Spleen (tissue), 11 donors: Measurements from ENCODE around the gene MC1R. TPM values are rescaled to one million over a fixed set of nuclear protein-coding genes. Genes with fewer than 3 reads are reported as not detected.

ENCODE experiments used
- DNase-seq: peaks from one replicate; pipeline ENCODE4 v3.0.0-alpha.2; 2020
- H3K27ac ChIP-seq, 8 donors: fragments of 200-600 bp; sonication (generic) in 7 of 8; 1 replicate in 4 of 8; 2 replicates in 4 of 8; pipeline versions ENCODE4 v1.5.0 to v1.8.0; 2016 to 2021; ENCODE audit warnings: inconsistent platforms in 4 of 8, mild to moderate bottlenecking in 4 of 8, moderate library complexity in 1 of 8
- H3K27me3 ChIP-seq, 7 donors: fragments of 200-600 bp; sonication (generic) in 6 of 7; replicated peaks in 1 of 7; 1 replicate in 4 of 7; 2 replicates in 3 of 7; pipeline versions ENCODE4 v1.5.0 to v1.8.0; 2016 to 2021; ENCODE audit warnings: inconsistent platforms in 3 of 7, mild to moderate bottlenecking in 1 of 7
- H3K36me3 ChIP-seq, 6 donors: fragments of 200-600 bp; sonication (generic) in 5 of 6; 1 replicate in 4 of 6; 2 replicates in 2 of 6; pipeline versions ENCODE4 v1.5.0 to v1.8.0; 2016 to 2021; ENCODE audit warnings: inconsistent platforms in 2 of 6
- H3K4me1 ChIP-seq, 6 donors: fragments of 200-600 bp; sonication (generic) in 5 of 6; 1 replicate in 3 of 6; 2 replicates in 3 of 6; pipeline versions ENCODE4 v1.5.0 to v1.8.0; 2016 to 2021; ENCODE audit warnings: inconsistent platforms in 3 of 6
- H3K4me3 ChIP-seq, 8 donors: fragments of 200-600 bp; sonication (generic) in 7 of 8; 1 replicate in 4 of 8; 2 replicates in 4 of 8; pipeline versions ENCODE4 v1.5.0 to v1.8.0; 2016 to 2021; ENCODE audit warnings: inconsistent platforms in 4 of 8, mild to moderate bottlenecking in 4 of 8, moderate library complexity in 2 of 8
- H3K9me3 ChIP-seq, 8 donors: fragments of 200-600 bp; sonication (generic) in 7 of 8; 1 replicate in 4 of 8; 2 replicates in 4 of 8; pipeline versions ENCODE4 v1.5.0 to v1.8.0; 2016 to 2021; ENCODE audit warnings: inconsistent platforms in 4 of 8
- POLR2A ChIP-seq, 3 donors: fragments of 450-650 bp; IDR thresholded peaks; one replicate each; pipeline ENCODE4 v1.5.1; 2017; ENCODE audit warnings: antibody characterized with exemption in 3 of 3, mild to moderate bottlenecking in 1 of 3
- POLR2AphosphoS5 ChIP-seq, 3 donors: sonication (generic); formaldehyde crosslinking; IDR thresholded peaks; one replicate each; pipeline ENCODE4 v1.5.1; 2017; ENCODE audit warnings: antibody characterized with exemption in 3 of 3
- WGBS, 5 donors: extraction: QIAGEN DNeasy Blood & Tissue Kit in 3 of 5; methylation state at CpG; one replicate each; pipeline versions ENCODE4 v1.1.5 to v1.1.7; 2013 to 2018; 5-methylcytosine and 5-hydroxymethylcytosine counted together
- intact Hi-C: fragments of 100-400 bp; cut with DNase I; formaldehyde crosslinking; loops from one replicate; pipeline ENCODE4 v1.15.0; 2023; ENCODE audit warnings: low total_unique reads
- polyA plus RNA-seq, 3 donors: library from polyadenylated mRNA; stranded (reverse); fragments of 200-250 nt; gene quantifications; one replicate each; pipeline ENCODE4 v1.2.1, GENCODE V29; 2013
- total RNA-seq, 7 donors: library from RNA; depleted of rRNA in 3 of 7; stranded (reverse); fragments of >200 nt in 3 of 7; fragmentation: NEBNext Ultra II Directional in 4 of 7; extraction: Animal tissue kit (Norgen Biotek cat#: 25700) in 4 of 7; gene quantifications; one replicate each; pipeline versions ENCODE4 v1.1.0 to v1.2.1, GENCODE V29; 2016 to 2021
- TF ChIP-seq, protein P1 (sequence below), 11 experiments: fragments of 200-600 bp in 7 of 11; fragments of 450-650 bp in 4 of 11; sonication (generic) in 4 of 11; IDR thresholded peaks in 8 of 11; conservative IDR thresholded peaks in 3 of 11; 1 replicate in 7 of 11; 2 replicates in 4 of 11; pipeline versions ENCODE4 v1.4.0 to v1.8.0; 2016 to 2021; ENCODE audit warnings: antibody characterized with exemption in 11 of 11, inconsistent platforms in 4 of 11, mild to moderate bottlenecking in 1 of 11
- donor health status: healthy with polysubstance abuse.
- donor health status: DM: no; HTN: no; CAD: no; lungs with moderate emphysema.
- donor health status: DM: no; HTN: no; CAD: no.
- donor health status: Bipolar disorder and iron deficiency.
- donor health status: healthy.
- donor health status: DM: no; HTN: no; CAD: no.
- donor health status: DM: yes; HTN: yes; CAD: no.

Gene MC1R
- total and polyA plus RNA-seq, 10 donors, result 2.4 to 12.5 (median 4.5) TPM

- intact Hi-C loops, result no loop called here
- Histone ChIP-seq H3K27ac (peak overlapping the region in 2 of 8 donors; percentile 20 to 36), H3K9me3 (no peaks in the 10 kb centered on the region), H3K4me3 (no peak overlapping the region), H3K27me3 (no peaks in the 10 kb centered on the region), H3K36me3 (peaks cover 0 to 79% (median 42%) of the 10 kb centered on the region in 6 donors), H3K4me1 (peaks cover 0 to 11% (median 9%) of the 10 kb centered on the region in 6 donors)
- no peak for DNase-seq
- 92 to 97% (median 93%) methylated on average over 20 to 27 of the region's 27 CpGs for WGBS, 5 donors
- TF ChIP-seq POLR2AphosphoS5 (IDR thresholded peaks at IDR 0.05) (no peak), POLR2A (IDR thresholded peaks at IDR 0.05) (no peak)
- TF ChIP-seq, protein P1, sequence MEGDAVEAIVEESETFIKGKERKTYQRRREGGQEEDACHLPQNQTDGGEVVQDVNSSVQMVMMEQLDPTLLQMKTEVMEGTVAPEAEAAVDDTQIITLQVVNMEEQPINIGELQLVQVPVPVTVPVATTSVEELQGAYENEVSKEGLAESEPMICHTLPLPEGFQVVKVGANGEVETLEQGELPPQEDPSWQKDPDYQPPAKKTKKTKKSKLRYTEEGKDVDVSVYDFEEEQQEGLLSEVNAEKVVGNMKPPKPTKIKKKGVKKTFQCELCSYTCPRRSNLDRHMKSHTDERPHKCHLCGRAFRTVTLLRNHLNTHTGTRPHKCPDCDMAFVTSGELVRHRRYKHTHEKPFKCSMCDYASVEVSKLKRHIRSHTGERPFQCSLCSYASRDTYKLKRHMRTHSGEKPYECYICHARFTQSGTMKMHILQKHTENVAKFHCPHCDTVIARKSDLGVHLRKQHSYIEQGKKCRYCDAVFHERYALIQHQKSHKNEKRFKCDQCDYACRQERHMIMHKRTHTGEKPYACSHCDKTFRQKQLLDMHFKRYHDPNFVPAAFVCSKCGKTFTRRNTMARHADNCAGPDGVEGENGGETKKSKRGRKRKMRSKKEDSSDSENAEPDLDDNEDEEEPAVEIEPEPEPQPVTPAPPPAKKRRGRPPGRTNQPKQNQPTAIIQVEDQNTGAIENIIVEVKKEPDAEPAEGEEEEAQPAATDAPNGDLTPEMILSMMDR (IDR thresholded peaks at IDR 0.05 in 8 of 11, conservative IDR thresholded peaks at IDR 0.05 in 3 of 11), result no peak
Observed at GRCh38 chr16:89910717-89911354, 7.8 kb upstream of the MC1R start.

GRCh38 chr16:89911375-89911774 lies 7.3 kb upstream of the MC1R start:
- Histone ChIP-seq H3K9me3 (no peaks in the 10 kb centered on the region), H3K27ac (no peak overlapping the region), H3K27me3 (no peaks in the 10 kb centered on the region), H3K4me1 (peaks cover 0 to 11% (median 9%) of the 10 kb centered on the region in 6 donors), H3K36me3 (peaks cover 0 to 74% (median 37%) of the 10 kb centered on the region in 6 donors), H3K4me3 (no peak overlapping the region)
- no peak for DNase-seq
- 89 to 96% (median 91%) methylated on average over 11 to 14 of the region's 14 CpGs for WGBS, 5 donors
- peak in 2 of 3 donors; percentile 41 to 74 for TF ChIP-seq POLR2AphosphoS5 (IDR thresholded peaks at IDR 0.05)
- TF ChIP-seq, protein P1 (IDR thresholded peaks at IDR 0.05 in 8 of 11, conservative IDR thresholded peaks at IDR 0.05 in 3 of 11), result no peak
- intact Hi-C loops, result no loop called here

DNA sequence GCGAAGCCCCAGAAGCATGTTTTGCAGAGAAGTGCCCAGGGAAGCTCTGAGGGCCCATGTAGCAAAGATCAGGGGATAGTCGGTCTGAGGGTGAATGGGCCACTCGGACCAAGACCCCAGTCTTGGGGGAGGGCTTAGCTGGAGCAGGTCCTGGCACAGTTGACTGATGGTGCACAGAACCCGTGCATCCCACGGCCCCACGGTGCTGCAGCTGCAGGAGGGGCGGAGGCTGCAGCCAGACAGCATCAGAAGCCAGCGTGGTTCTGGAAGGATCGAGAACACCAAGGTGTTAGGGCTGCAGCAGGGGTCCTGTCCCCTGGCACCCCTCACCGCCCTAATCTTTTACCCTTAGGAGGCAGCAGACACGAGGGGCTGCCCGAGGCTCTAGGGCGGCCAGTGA lies 6.5 kb upstream of the MC1R start:
- H3K27me3 ChIP-seq, result peaks cover 0 to under 1% (median 0%) of the 10 kb centered on the region in 7 donors
- intact Hi-C loops, result no loop called here
- 78 to 95% (median 90%) methylated on average over 9 to 13 of the region's 13 CpGs for WGBS, 5 donors

DNA sequence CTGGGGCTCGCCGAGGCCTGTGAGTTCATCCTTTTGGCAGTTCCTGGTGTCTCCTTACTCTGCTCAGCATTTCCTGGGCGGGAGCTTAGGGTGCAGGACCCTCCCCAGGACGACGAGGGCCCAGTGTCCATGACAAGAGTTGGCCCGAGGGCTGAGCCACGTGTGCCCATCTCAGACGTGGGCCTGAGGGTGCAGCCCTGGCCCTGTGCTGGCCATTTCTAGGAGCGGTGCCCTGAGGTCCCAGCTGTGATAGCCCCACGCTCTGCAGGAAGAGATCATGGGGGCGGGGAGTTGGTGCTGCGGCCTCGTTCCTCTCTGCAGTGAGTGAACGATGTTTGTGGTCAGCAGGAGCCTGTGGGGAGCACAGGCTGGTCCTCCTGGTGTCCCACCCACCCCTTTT lies 6.0 kb upstream of the MC1R start:
- TF ChIP-seq POLR2AphosphoS5 (IDR thresholded peaks at IDR 0.05) (peak in 2 of 3 donors; percentile 17 to 70), POLR2A (IDR thresholded peaks at IDR 0.05) (no peak)
- TF ChIP-seq, protein P1 (IDR thresholded peaks at IDR 0.05 in 8 of 11, conservative IDR thresholded peaks at IDR 0.05 in 3 of 11), result no peak
- Histone ChIP-seq H3K27me3 (peaks cover 0 to 5% (median 0%) of the 10 kb centered on the region in 7 donors), H3K4me3 (no peak overlapping the region), H3K27ac (no peak overlapping the region), H3K36me3 (peaks cover 0 to 61% (median 29%) of the 10 kb centered on the region in 6 donors), H3K4me1 (peaks cover 3 to 18% (median 16%) of the 10 kb centered on the region in 6 donors), H3K9me3 (no peaks in the 10 kb centered on the region)
- no peak for DNase-seq
- WGBS, 5 donors, result 75 to 87% (median 78%) methylated on average over 12 to 14 of the region's 14 CpGs
- intact Hi-C loops, result no loop called here

More for the DNA sequence above, 6.5 kb upstream of the MC1R start:
- no peak for DNase-seq
- TF ChIP-seq POLR2A (IDR thresholded peaks at IDR 0.05), result no peak
- TF ChIP-seq POLR2AphosphoS5 (IDR thresholded peaks at IDR 0.05), result no peak
- TF ChIP-seq, protein P1 (IDR thresholded peaks at IDR 0.05 in 8 of 11, conservative IDR thresholded peaks at IDR 0.05 in 3 of 11), result no peak
- Histone ChIP-seq H3K27ac (no peak overlapping the region), H3K4me1 (peaks cover 0 to 13% (median 11%) of the 10 kb centered on the region in 6 donors), H3K36me3 (peaks cover 0 to 66% (median 29%) of the 10 kb centered on the region in 6 donors), H3K9me3 (no peaks in the 10 kb centered on the region), H3K4me3 (no peak overlapping the region)
